GM12878 (cell line): ENCODE results near the gene PALD1.

Experiments used
- CBX3 ChIP-seq: fragments of 200-600 bp; sonication (generic); IDR thresholded peaks from 2 replicates; pipeline ENCODE4 v1.6.1; 2016; ENCODE audit warnings: low read depth, borderline replicate concordance
- CHD2 ChIP-seq: IDR thresholded peaks from 2 replicates; pipeline ENCODE4 v1.6.1; 2011; ENCODE audit warnings: low read depth, low read length, improper control_type of control experiment, borderline replicate concordance
- EGR1 ChIP-seq, 2 experiments: IDR thresholded peaks; 1 replicate in 1 of 2; 2 replicates in 1 of 2; pipeline ENCODE4 v1.6.1; 2011 to 2012; ENCODE audit warnings: low read depth in 2 of 2, low read length in 2 of 2, borderline replicate concordance in 1 of 2, mild to moderate bottlenecking in 1 of 2, moderate library complexity in 1 of 2
- GATAD2B ChIP-seq: fragments of 450-650 bp; conservative IDR thresholded peaks from 2 replicates; pipeline ENCODE4 v1.6.1; 2017; ENCODE audit warnings: low read depth, mild to moderate bottlenecking, moderate library complexity
- MXI1 ChIP-seq: fragments of 150-350 bp; IDR thresholded peaks from 2 replicates; pipeline ENCODE4 v1.6.1; 2011; ENCODE audit warnings: low read depth, mild to moderate bottlenecking, inconsistent platforms, low read length, improper control_type of control experiment
- POLR2A ChIP-seq: IDR thresholded peaks from 2 replicates; pipeline ENCODE4 v1.6.1; 2011; ENCODE audit warnings: low read depth, mild to moderate bottlenecking, low read length
- POLR2AphosphoS5 ChIP-seq: IDR thresholded peaks from 2 replicates; pipeline ENCODE4 v1.6.1; 2011; ENCODE audit warnings: mild to moderate bottlenecking, low read length, inconsistent platforms
- SIN3A ChIP-seq: IDR thresholded peaks from 2 replicates; pipeline ENCODE4 v1.6.1; 2012; ENCODE audit warnings: low read depth, low read length, improper control_type of control experiment
- SPI1 ChIP-seq: IDR thresholded peaks from 2 replicates; pipeline ENCODE4 v1.6.1; 2011; ENCODE audit warnings: low read depth, mild to moderate bottlenecking, low read length, moderate library complexity, borderline replicate concordance; ENCODE audit not compliant: insufficient read depth
- YY1 ChIP-seq: IDR thresholded peaks from 2 replicates; pipeline ENCODE4 v1.6.1; 2011; ENCODE audit warnings: low read depth, mild to moderate bottlenecking, low read length
- TF ChIP-seq, protein P1 (sequence below), 3 experiments: IDR thresholded peaks in 2 of 3; conservative IDR thresholded peaks in 1 of 3; 2 replicates each; pipeline ENCODE4 v1.5.1; 2011; ENCODE audit warnings: low read depth in 3 of 3, low read length in 3 of 3, mild to moderate bottlenecking in 3 of 3, control low read depth in 2 of 3, moderate library complexity in 2 of 3, inconsistent platforms in 1 of 3, mixed read lengths in 1 of 3; ENCODE audit not compliant: control insufficient read depth in 2 of 3, insufficient read depth in 1 of 3; ENCODE audit errors: extremely low read depth in 1 of 3
- TF ChIP-seq, protein P2 (sequence below): fragments of 450-650 bp; formaldehyde crosslinking; IDR thresholded peaks from 2 replicates; pipeline ENCODE4 v1.4.0; 2022; ENCODE audit warnings: mild to moderate bottlenecking, moderate library complexity

DNA sequence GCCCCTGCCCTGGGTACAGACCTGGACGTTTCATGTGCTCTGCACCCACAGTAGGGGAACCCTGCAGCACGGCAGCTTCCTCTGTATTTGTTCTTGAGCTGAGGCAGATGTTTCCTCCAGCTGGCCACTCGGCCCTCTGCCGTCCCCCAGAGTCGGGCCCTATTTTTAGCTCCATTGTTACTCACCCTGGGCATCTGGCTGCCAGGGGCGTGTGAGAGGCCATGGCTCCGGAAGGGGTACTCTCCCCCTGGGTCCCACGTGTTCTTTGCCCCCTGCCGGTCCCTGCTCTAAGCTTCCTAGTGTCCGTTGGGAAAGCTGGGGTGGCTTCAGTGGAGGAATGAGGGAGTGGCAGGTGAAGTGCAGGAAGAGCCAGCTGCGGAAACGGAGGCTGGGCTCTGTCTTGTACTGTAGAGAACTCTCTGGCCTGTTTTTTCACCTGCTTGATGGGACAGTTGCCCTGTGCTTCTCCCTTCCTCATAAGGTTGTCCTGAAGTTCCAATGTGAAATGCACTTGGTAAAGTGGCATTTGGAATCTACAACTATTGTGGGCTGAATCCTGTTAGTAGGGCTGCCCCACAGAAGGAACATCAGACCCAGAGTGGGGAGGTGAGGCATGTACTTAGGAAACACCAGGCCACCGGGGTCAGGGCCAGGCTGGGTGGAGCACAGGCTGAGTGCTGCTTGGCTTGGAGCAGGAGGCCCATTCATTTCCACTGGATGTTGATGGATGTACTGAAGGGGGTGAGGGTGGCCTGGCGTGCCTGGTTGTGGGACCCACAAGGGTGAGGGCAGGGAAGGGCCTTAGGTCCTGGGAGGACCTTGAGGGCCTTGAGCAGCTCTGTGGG, 30.6 kb downstream of the PALD1 start:
- TF ChIP-seq POLR2AphosphoS5 = no peak
- no peak for TF ChIP-seq MXI1
- no peak for TF ChIP-seq SIN3A
- no peak for TF ChIP-seq CHD2
- TF ChIP-seq YY1 = no peak
- TF ChIP-seq, protein P1, sequence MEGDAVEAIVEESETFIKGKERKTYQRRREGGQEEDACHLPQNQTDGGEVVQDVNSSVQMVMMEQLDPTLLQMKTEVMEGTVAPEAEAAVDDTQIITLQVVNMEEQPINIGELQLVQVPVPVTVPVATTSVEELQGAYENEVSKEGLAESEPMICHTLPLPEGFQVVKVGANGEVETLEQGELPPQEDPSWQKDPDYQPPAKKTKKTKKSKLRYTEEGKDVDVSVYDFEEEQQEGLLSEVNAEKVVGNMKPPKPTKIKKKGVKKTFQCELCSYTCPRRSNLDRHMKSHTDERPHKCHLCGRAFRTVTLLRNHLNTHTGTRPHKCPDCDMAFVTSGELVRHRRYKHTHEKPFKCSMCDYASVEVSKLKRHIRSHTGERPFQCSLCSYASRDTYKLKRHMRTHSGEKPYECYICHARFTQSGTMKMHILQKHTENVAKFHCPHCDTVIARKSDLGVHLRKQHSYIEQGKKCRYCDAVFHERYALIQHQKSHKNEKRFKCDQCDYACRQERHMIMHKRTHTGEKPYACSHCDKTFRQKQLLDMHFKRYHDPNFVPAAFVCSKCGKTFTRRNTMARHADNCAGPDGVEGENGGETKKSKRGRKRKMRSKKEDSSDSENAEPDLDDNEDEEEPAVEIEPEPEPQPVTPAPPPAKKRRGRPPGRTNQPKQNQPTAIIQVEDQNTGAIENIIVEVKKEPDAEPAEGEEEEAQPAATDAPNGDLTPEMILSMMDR (IDR thresholded peaks at IDR 0.05 in 2 of 3, conservative IDR thresholded peaks at IDR 0.05 in 1 of 3; ENCODE audit: control insufficient read depth in 2 of 3, extremely low read depth in 1 of 3, insufficient read depth in 1 of 3, low read depth in 3 of 3, low read length in 3 of 3) = no peak
- no peak for TF ChIP-seq SPI1
- TF ChIP-seq CBX3 = no peak
- no peak for TF ChIP-seq EGR1 (IDR thresholded peaks at IDR 0.05; ENCODE audit: borderline replicate concordance in 1 of 2, low read depth in 2 of 2, low read length in 2 of 2)
- no peak for TF ChIP-seq POLR2A
- TF ChIP-seq, protein P2, sequence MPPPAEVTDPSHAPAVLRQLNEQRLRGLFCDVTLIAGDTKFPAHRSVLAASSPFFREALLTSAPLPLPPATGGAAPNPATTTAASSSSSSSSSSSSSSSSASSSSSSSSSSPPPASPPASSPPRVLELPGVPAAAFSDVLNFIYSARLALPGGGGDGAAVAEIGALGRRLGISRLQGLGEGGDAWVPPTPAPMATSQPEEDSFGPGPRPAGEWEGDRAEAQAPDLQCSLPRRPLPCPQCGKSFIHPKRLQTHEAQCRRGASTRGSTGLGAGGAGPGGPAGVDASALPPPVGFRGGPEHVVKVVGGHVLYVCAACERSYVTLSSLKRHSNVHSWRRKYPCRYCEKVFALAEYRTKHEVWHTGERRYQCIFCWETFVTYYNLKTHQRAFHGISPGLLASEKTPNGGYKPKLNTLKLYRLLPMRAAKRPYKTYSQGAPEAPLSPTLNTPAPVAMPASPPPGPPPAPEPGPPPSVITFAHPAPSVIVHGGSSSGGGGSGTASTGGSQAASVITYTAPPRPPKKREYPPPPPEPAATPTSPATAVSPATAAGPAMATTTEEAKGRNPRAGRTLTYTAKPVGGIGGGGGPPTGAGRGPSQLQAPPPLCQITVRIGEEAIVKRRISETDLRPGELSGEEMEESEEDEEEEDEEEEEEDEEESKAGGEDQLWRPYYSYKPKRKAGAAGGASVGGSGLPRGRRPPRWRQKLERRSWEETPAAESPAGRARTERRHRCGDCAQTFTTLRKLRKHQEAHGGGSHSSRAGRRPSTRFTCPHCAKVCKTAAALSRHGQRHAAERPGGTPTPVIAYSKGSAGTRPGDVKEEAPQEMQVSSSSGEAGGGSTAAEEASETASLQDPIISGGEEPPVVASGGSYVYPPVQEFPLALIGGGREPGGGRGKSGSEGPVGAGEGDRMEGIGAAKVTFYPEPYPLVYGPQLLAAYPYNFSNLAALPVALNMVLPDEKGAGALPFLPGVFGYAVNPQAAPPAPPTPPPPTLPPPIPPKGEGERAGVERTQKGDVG (CRISPR knock-in tag) = no peak
- no peak for TF ChIP-seq GATAD2B
